ENCODE results near the gene ADAMTS20. TPM values are rescaled to one million over a fixed set of nuclear protein-coding genes. Genes with fewer than 3 reads are reported as not detected.

Gene ADAMTS20
- total and polyA plus RNA-seq, 10 of the 15 experiments (the other 5 are each of a cell fraction or from before 2014, with no cell fraction given) = 0.33 TPM; not detected in 9

DNA sequence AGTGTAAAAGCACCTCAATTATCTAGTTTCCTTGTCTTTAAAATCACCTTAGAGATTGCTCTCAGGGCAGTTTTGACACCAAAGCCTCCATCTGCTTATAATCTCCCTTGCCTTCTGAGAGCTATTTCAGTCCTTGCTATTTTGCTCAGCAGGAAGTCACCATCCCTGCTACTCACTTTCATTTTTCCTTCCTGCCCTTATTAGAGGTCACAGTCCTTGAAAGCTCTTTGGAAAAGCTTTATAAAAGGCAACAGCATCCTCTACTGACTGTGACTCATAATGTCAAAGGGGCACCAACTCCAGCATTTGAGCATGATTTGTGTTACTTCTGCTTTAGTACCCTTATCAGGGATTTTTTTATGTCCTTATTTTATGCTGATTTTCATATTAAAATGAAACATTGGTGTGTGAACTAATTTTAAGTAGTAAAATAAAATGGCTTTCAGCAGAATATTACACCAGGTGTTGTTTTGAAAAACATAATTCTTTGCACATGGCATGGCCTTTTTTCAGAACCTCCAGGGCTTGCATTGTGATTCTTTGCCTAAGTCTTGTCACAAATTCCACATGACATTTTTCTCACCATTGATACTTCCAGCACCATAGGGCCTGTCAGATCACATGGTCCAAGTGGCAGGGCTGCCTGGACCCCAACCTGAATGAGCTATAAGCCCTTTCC lies 213.0 kb downstream of the ADAMTS20 start (continued):
- TF ChIP-seq LARP7 (IDR thresholded peaks at IDR 0.05) = no peak
- TF ChIP-seq BRCA1 (IDR thresholded peaks at IDR 0.05; ENCODE audit: low read depth, low read length) = no peak
- no peak for TF ChIP-seq ZNF384 (IDR thresholded peaks at IDR 0.05; ENCODE audit: borderline replicate concordance, low read depth, low read length)
- TF ChIP-seq ATF7 (IDR thresholded peaks at IDR 0.05; ENCODE audit: low read depth) = no peak
- TF ChIP-seq, protein P1, sequence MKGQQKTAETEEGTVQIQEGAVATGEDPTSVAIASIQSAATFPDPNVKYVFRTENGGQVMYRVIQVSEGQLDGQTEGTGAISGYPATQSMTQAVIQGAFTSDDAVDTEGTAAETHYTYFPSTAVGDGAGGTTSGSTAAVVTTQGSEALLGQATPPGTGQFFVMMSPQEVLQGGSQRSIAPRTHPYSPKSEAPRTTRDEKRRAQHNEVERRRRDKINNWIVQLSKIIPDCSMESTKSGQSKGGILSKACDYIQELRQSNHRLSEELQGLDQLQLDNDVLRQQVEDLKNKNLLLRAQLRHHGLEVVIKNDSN (IDR thresholded peaks at IDR 0.05; ENCODE audit: borderline replicate concordance, extremely low read length, insufficient read depth, low read depth, low read length) = no peak
- no peak for TF ChIP-seq FOXK2 (IDR thresholded peaks at IDR 0.05)
- TF ChIP-seq, protein P2, sequence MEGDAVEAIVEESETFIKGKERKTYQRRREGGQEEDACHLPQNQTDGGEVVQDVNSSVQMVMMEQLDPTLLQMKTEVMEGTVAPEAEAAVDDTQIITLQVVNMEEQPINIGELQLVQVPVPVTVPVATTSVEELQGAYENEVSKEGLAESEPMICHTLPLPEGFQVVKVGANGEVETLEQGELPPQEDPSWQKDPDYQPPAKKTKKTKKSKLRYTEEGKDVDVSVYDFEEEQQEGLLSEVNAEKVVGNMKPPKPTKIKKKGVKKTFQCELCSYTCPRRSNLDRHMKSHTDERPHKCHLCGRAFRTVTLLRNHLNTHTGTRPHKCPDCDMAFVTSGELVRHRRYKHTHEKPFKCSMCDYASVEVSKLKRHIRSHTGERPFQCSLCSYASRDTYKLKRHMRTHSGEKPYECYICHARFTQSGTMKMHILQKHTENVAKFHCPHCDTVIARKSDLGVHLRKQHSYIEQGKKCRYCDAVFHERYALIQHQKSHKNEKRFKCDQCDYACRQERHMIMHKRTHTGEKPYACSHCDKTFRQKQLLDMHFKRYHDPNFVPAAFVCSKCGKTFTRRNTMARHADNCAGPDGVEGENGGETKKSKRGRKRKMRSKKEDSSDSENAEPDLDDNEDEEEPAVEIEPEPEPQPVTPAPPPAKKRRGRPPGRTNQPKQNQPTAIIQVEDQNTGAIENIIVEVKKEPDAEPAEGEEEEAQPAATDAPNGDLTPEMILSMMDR (IDR thresholded peaks at IDR 0.05 in 2 of 3, conservative IDR thresholded peaks at IDR 0.05 in 1 of 3; ENCODE audit: control insufficient read depth in 2 of 3, extremely low read depth in 1 of 3, insufficient read depth in 1 of 3, low read depth in 3 of 3, low read length in 3 of 3) = peak; percentile 56 to 70 (median 57)
- TF ChIP-seq BHLHE40 (IDR thresholded peaks at IDR 0.05; ENCODE audit: borderline replicate concordance in 1 of 2, low read depth in 2 of 2, low read length in 1 of 2) = no peak
- no peak for TF ChIP-seq JUND (IDR thresholded peaks at IDR 0.05; ENCODE audit: low read depth, low read length)

All from GM12878 (cell line).